LHCN-M2 (cell line): ENCODE measurements around the gene DPP7. TPM values are rescaled to one million over a fixed set of nuclear protein-coding genes. Genes with fewer than 3 reads are reported as not detected.

Experiments used
- DNase-seq: peaks from one replicate; pipeline ENCODE4 v3.0.0-alpha.2; 2012; ENCODE audit warnings: low read depth
- total RNA-seq: library from RNA; depleted of rRNA; stranded (reverse); fragments of >200 nt; gene quantifications from 2 replicates; pipeline ENCODE4 v1.2.3, GENCODE V29; 2014

DPP7 gene
- total RNA-seq, 1 experiment from 2014 or later, result 91.5 TPM

- DNase-seq, result no peak
These were observed 26.4 kb downstream of the DPP7 start for GRCh38 chr9:137088121-137088520.

- no peak for DNase-seq
These were observed 27.1 kb downstream of the DPP7 start for GRCh38 chr9:137087409-137087925.

DNA sequence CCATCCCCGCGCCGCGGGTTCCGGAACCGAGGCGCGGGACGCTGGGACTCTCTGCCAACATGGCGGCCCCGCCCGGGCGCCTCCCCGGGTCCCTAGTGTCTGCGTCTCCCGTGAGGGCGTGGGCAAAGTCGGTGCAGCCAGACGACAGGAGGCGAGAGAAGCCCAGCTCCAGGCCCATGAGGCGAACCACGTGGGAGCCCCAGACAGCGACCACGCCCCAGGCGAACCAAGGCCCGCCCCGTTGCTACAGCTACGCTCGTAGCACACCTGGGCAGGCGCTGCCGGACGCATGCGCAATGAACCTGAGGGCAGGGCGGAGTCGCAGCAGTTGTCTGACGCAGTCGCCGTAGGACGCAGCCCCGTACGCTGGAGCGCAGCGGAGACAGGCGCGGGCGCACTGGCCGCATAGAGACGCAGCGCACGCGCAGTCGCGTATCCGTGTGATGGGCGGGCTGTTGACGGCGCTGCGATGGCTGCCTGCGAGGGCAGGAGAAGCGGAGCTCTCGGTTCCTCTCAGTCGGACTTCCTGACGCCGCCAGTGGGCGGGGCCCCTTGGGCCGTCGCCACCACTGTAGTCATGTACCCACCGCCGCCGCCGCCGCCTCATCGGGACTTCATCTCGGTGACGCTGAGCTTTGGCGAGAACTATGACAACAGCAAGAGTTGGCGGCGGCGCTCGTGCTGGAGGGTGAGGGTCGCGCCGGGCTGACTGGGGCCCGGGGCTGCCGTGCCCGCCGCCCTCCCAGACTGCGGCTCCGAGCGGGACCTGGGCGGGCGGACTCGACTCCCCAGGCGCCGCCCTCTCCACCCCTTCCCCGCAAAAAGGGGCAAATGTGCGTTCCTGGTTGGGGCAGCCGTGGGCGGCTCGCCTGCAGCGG is 27.8 kb downstream of the DPP7 start, which contains the start of gene MAN1B1:
MAN1B1 (plus strand) TSS at position 455 of the 878 bp plus-strand sequence; CDS start at position 470, 15 bp downstream.
- DNase-seq, result peak; percentile 97

DNA sequence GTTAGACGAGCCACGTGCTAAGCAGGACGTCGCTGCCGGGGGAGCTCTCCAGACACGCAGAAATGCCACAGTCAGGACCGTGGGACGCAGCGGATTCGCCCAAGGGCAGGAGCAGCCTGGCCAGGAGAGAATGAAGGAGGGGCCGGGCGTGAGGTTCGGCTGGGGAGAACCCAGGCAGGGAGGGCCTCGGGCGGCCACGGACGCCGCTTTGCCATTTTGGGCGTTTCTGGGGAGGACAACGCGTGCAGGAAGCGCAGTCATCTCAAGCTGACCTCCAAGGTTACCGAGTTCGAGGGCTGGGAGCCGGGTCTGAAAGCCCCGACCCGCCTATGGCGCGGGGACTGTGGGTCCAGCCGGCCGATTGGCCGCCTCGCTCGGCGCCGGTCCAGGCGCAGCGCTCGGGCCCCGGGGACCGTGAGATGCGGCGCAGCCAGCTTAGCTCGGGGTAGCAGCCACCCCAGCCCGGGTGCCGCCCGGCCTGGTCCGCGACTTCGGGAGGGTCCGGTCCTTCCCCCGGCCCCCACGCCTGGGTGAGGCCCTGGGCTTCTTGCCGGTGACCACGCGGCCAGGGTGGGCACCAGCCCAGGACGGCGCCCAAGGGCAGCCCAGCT is 28.5 kb downstream of the DPP7 start:
- DNase-seq, result peak; percentile 26

- DNase-seq, result no peak
These were observed 30.0 kb downstream of the DPP7 start for GRCh38 chr9:137084526-137084925.

DNA sequence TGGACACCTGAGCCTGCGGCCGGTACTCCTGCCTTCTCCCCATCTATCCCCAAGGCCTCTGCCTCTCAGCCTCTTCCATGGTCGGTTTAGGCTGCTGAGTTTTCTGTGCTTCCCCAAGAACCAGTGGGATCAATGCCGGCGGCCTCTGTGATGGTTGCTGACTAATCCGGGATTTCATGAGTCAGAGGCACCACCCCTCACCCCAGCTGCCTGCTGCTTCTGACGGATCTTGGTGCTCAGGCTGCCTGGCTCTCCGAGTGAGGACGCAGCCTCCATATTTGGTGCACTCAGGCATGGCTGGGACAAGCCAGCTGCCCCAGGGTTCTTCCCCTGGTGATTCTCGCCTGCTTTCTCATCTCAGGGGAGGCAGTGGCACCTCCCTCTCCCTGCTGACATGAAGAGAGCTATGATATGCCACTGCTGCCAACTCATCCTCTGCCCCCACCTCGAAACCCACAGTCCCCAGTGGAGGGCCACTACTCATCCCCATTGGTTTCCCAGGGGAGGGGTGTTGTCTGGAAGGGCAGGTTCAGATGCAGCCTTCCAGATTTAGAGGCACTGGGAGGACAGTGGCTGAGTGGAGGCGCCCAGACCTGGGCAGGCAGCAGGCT is 31.0 kb downstream of the DPP7 start:
- peak; percentile 98 for DNase-seq

- DNase-seq, result no peak
These were observed 31.6 kb downstream of the DPP7 start for GRCh38 chr9:137082925-137083290.

GRCh38 chr9:137082222-137082924 is 32.2 kb downstream of the DPP7 start:
- DNase-seq, result no peak

GRCh38 chr9:137080260-137081122 is 34.0 kb downstream of the DPP7 start:
- DNase-seq, result no peak

DNA sequence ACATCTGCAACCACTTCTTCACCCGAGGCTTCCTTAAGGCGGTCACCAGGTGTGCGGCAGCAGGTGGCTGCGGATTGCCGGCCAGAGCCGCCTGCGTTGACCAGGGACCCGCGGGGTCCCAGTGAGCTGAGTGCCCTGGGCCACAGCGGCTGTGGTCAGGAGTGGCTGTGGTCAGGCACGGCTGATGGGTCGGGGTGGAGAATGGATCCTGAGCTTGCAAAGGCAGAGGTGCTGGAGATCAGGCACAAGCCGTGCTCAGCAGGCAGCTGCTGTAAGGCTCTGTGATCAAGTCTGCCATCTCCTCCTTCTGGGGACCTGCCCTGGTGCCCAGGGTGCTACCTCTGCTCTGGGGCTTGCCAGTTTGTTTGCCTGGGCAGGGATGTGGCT is 35.1 kb downstream of the DPP7 start:
- no peak for DNase-seq

DNA sequence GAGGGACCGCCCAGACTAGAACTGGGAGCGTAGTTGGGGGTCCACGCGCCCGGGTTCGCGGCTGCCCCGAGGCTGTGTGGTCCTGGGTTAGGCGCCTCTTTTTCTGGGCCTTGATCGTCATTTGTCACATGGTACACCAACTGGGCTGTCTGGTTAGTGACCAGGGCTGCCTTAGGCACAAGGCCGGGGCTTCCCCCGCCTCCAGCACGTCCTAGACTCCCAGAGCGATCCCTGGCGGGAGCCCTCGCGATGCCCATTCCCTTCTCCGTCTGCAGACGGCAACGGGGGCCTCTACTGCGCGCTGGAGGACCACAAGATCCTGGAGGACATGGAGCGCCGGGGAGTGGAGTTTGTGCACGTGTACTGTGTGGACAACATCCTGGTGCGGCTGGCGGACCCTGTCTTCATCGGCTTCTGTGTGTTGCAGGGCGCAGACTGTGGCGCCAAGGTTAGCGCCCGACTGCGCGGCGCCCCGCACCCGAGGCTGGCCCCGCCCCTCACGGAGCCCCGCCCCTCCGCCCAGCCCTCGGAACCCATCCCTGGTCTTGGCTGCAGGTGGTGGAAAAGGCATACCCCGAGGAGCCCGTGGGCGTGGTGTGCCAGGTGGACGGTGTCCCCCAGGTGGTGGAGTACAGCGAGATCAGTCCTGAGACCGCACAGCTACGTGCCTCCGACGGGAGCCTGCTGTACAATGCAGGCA is 35.7 kb downstream of the DPP7 start:
- DNase-seq, result no peak

DNA sequence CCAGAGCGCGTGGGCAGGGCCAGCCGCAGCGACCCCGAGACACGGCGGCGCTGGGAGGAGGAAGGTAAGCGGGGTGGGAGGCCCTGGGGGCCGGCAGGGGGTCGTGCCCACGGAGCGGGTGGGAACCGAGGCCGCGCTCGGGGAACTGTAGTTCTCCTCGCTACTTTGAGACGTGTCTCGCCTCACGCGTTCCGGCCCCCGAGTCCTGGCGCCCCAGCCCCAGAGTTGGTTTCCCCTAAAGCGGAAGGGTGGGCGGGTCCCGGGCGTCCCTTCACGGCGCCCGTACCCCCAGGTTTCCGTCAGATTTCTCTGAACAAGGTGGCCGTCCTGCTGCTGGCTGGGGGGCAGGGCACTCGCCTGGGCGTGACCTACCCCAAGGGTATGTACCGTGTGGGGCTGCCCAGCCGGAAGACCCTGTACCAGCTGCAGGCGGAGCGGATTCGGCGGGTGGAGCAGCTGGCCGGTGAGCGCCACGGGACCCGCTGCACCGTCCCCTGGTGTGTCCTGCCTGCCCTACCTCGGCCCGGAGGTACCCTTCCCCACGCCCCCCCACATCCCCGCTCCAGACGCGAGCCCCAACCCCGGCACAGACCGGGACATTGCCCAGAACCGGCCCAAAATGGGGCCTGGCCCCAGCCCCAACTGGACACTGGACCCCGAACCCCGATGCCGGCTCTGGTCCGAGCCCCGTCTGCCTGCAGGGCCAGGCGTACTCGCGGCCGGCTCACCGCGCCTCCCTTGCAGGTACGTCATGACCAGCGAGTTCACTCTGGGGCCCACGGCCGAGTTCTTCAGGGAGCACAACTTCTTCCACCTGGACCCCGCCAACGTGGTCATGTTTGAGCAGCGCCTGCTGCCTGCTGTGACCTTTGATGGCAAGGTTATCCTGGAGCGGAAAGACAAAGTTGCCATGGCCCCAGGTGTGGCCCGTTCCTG is 36.5 kb downstream of the DPP7 start:
- DNase-seq, result no peak

DNA sequence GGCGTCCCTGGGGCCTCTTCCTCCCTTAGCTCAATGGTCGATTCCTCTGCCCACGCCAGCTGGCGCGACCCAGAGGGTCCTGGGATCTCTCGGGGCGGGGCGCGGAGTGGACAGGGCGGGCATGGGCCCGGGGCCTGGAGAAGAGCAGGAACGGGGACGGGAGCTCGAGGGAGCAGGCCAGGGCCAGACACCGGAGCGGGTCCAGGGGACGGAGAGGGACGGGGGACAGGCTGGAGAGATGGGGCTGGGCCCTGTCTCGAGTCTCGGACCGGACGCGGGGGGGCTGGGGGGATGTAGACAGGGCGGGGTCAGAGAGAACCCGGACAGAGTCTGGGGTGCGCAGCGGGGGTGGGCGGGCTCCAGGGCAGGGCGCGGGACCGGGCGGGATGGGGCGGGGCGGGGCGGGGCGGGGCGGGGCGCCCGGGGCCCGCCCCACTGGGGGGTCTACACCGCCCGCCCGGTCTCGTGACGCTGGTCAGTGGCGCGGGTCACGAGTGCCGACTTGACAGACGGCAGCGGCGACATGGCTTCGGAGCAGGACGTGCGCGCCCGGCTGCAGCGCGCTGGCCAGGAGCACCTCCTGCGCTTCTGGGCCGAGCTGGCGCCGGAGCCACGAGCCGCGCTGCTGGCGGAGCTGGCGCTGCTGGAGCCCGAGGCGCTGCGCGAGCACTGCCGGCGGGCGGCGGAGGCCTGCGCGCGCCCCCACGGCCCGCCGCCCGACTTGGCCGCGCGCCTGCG is 37.4 kb downstream of the DPP7 start, which contains the start of gene UAP1L1:
UAP1L1 (plus strand) TSS at position 508 of the 738 bp plus-strand sequence; CDS start at position 524, 16 bp downstream.
- peak; percentile 61 for DNase-seq

GRCh38 chr9:137076636-137077009 is 37.9 kb downstream of the DPP7 start:
- no peak for DNase-seq

DNA sequence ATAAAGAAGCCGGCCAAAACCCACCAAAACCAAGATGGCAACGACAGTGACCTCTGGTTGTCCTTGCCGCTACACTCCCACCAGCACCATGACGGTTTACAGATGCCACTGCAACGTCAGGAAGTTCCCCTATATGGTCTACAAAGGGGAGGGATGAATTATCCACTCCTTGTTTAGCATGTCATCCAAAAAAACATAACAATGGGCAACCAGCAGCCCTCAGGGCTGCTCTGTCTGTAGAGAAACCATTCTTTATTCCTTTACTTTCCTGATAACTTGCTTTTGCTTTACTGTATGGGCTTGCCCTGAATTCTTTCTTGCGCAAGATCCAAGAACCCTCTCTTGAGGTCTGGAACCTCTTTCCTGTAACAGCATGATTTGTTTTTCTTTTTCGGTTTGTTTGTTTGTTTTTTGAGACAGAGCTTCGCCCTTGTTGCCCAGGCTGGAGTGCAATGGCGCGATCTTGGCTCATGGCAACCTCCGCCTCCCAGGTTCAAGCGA is 39.2 kb downstream of the DPP7 start:
- no peak for DNase-seq

DNA sequence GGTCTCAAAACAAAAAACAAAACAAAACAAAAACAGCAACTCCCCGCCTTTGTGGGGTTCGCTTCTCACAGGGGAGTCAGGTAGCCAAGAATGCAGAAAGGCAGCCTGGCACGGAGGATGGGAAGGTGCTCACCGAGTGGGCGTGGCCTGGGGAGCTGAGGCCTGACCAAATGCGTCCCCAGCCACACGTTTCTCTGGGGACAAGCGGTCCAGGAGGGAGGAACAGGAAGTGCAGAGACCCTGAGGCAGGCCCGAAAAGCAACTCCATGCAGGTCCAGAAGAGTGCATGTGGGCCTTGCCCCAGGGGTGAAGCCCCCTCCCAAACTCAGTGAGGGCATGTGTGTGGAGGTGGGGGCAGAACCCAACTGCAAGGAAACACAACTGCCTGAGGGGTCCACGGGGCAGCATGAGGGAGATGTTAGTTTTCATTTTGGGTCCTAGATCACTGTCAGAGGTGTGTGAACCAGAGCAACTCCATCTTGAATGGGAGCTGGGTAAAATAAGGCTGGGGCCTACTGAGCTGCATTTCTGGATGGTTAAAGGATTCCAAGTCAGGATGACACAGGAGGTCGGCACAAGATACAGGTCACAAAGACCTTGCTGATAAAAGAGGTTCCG is 39.8 kb downstream of the DPP7 start:
- DNase-seq, result no peak

GRCh38 chr9:137073992-137074399 is 40.5 kb downstream of the DPP7 start:
- no peak for DNase-seq
